Measurements from ENCODE around the gene FSIP1. TPM values are rescaled to one million over a fixed set of nuclear protein-coding genes. Genes with fewer than 3 reads are reported as not detected.

The FSIP1 gene
- total and polyA plus RNA-seq, 9 of the 15 experiments (the other 6 are each of a cell fraction or from before 2014, with no cell fraction given) = 0.07 to 0.51 (median 0.29) TPM

GRCh38 chr15:39602143-39602542 lies 180.5 kb downstream of the FSIP1 start (continued):
- TF ChIP-seq ELF4 (CRISPR knock-in tag; IDR thresholded peaks at IDR 0.05) = no peak
- TF ChIP-seq ZNF212 (CRISPR knock-in tag; IDR thresholded peaks at IDR 0.05) = no peak
- no peak for TF ChIP-seq POLR3G (IDR thresholded peaks at IDR 0.05; ENCODE audit: extremely low read depth, insufficient read length, insufficient replicate concordance)
- TF ChIP-seq GTF2F1 (IDR thresholded peaks at IDR 0.05; ENCODE audit: low read depth, low read length) = no peak

- Histone ChIP-seq H3K4me1 (replicated peaks in 1 of 2; ENCODE audit: control insufficient read depth in 2 of 2, insufficient read depth in 2 of 2, low read length in 2 of 2) (no peaks in the 10 kb centered on the region), H3K4me2 (ENCODE audit: insufficient read depth, low read length) (no peak overlapping the region), H3K36me3 (ENCODE audit: control insufficient read depth, insufficient read depth, low read length) (no peaks in the 10 kb centered on the region), H3K27ac (ENCODE audit: extremely low read depth, low read depth, low read length) (no peak overlapping the region), H3K9me3 (replicated peaks; ENCODE audit: control insufficient read depth, insufficient read depth, low read depth, low read length) (no peaks in the 10 kb centered on the region), H3K79me2 (ENCODE audit: control insufficient read depth, insufficient read depth, low read length) (no peaks in the 10 kb centered on the region), H3K27me3 (ENCODE audit: control insufficient read depth in 2 of 2, insufficient read depth in 2 of 2, low read length in 2 of 2) (peaks cover 12 to 16% of the 10 kb centered on the region in 2 experiments; a peak in 4 of 5 replicates), H3K4me3 (no peak overlapping the region), H4K20me1 (replicated peaks; ENCODE audit: control insufficient read depth, insufficient read depth, low read length) (no peaks in the 10 kb centered on the region), H3K9me1 (ENCODE audit: control insufficient read depth, insufficient read depth, low read length) (no peaks in the 10 kb centered on the region), H3K9ac (ENCODE audit: insufficient read depth in 1 of 2, low read depth in 2 of 2, low read length in 2 of 2) (no peak overlapping the region), H2AFZ (ENCODE audit: low read depth, low read length) (no peak overlapping the region)
- ChIA-PET POLR2A (interaction anchor here (0.7 kb wide), 1 partner anchor 13 kb away, joined by 3 read pairs; no protein-coding TSS in a partner anchor), CTCF (ENCODE audit: low intra/inter-chr PET ratio) (no interaction called here)
- 0% methylated on average over 2 of the region's 2 CpGs for WGBS (ENCODE audit: insufficient coverage, low coverage, missing lambda C conversion rate)
- intact Hi-C loops (cut with micrococcal nuclease) = no loop called here
- no TSS peak for BruUV-seq (replicated peaks)
- in situ Hi-C loops (cut with MboI) = loop anchor here (25.0 kb wide), 1 partner anchor 788 kb away; no protein-coding TSS in a partner anchor
- FAIRE-seq (no peak), ATAC-seq (no peak), DNase-seq (ENCODE audit: extremely low read depth in 1 of 4, low spot score in 3 of 4) (no peak)
- TF ChIP-seq RFX7 (CRISPR knock-in tag; IDR thresholded peaks at IDR 0.05) (no peak), TEAD4 (IDR thresholded peaks at IDR 0.05; ENCODE audit: low read length) (no peak), TEAD4 (CRISPR knock-in tag; IDR thresholded peaks at IDR 0.05; ENCODE audit: borderline replicate concordance) (no peak), SETDB1 (IDR thresholded peaks at IDR 0.05; ENCODE audit: low read length) (no peak), SIN3A (IDR thresholded peaks at IDR 0.05; ENCODE audit: borderline replicate concordance in 2 of 2, control insufficient read depth in 1 of 2, low read depth in 2 of 2, low read length in 2 of 2) (no peak), ZNF583 (CRISPR knock-in tag; IDR thresholded peaks at IDR 0.05) (no peak)
Measured at GRCh38 chr15:39599871-39600270, 182.8 kb downstream of the FSIP1 start.

Measured in K562 (cell line).